HL-60 (cell line): Measurements from ENCODE around the gene SCAF8.

Experiments
- POLR2AphosphoS5 ChIP-seq: IDR thresholded peaks from 2 replicates; pipeline ENCODE4 v1.6.1; 2012; ENCODE audit warnings: low read depth
- TF ChIP-seq, protein P1 (sequence below): IDR thresholded peaks from one replicate; pipeline ENCODE4 v1.5.1; 2011; ENCODE audit warnings: low read length, control low read depth, inconsistent platforms; ENCODE audit not compliant: insufficient read depth

DNA sequence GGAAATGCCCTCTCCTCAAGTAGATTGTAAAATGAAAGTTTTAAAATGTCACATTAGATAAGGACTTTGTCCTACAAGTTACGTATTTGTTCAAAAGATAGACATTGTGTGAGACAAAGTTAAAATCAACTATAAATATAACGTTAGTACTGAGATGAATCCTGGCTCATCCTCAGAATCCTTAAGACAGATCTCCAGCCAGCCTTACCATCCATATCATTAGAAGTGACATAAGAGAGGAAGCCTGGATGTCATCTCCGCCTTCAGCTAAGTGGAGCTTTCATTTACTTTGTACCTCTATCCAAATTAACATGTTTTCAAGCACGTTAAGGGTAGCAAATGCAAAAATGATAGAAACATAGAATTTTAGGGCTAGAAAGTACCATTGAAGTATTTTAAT is 59.1 kb downstream of the SCAF8 start:
- TF ChIP-seq, protein P1, sequence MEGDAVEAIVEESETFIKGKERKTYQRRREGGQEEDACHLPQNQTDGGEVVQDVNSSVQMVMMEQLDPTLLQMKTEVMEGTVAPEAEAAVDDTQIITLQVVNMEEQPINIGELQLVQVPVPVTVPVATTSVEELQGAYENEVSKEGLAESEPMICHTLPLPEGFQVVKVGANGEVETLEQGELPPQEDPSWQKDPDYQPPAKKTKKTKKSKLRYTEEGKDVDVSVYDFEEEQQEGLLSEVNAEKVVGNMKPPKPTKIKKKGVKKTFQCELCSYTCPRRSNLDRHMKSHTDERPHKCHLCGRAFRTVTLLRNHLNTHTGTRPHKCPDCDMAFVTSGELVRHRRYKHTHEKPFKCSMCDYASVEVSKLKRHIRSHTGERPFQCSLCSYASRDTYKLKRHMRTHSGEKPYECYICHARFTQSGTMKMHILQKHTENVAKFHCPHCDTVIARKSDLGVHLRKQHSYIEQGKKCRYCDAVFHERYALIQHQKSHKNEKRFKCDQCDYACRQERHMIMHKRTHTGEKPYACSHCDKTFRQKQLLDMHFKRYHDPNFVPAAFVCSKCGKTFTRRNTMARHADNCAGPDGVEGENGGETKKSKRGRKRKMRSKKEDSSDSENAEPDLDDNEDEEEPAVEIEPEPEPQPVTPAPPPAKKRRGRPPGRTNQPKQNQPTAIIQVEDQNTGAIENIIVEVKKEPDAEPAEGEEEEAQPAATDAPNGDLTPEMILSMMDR = no peak
- TF ChIP-seq POLR2AphosphoS5 = no peak
